Left renal pelvis (tissue), 4 donors: ENCODE results near the gene ACVR1B. TPM values are rescaled to one million over a fixed set of nuclear protein-coding genes. Genes with fewer than 3 reads are reported as not detected.

Experiments
- DNase-seq, 4 donors: peaks; one replicate each; pipeline ENCODE4 v3.0.0-alpha.2; 2013; ENCODE audit warnings: low read depth in 4 of 4, low spot score in 3 of 4
- polyA plus RNA-seq, 4 donors: library from polyadenylated mRNA; unstranded; fragments of 120-200 nt; gene quantifications; one replicate each; pipeline ENCODE4 v1.2.1, GENCODE V29; 2013; ENCODE audit not compliant: insufficient read length in 4 of 4

ACVR1B gene
- 10 to 100 TPM; 22.5 to 61.6 (median 55.0) TPM for polyA plus RNA-seq

GRCh38 chr12:51951199-51951842 is at the start of gene ACVR1B:
ACVR1B (plus strand) TSS chr12:51951699; CDS start chr12:51951744, 45 bp downstream.
- DNase-seq = peak in 3 of 4 donors; percentile 72 to 80 (median 74)

GRCh38 chr12:51901881-51902280 is 49.6 kb upstream of the ACVR1B start:
- DNase-seq = no peak

- no peak for DNase-seq
Measured at GRCh38 chr12:51904951-51905470, 46.5 kb upstream of the ACVR1B start.

GRCh38 chr12:51905471-51906429 is 45.7 kb upstream of the ACVR1B start:
- DNase-seq = no peak

- no peak for DNase-seq
Measured at GRCh38 chr12:51906430-51907082, 44.9 kb upstream of the ACVR1B start.

- no peak for DNase-seq
Measured at GRCh38 chr12:51907083-51907855, 44.2 kb upstream of the ACVR1B start, which contains the start of gene ACVRL1. ACVRL1 (plus strand) TSS chr12:51907504; CDS start chr12:51912475, 4,971 bp downstream.

- DNase-seq = no peak
Measured at GRCh38 chr12:51907856-51908425, 43.6 kb upstream of the ACVR1B start.

- DNase-seq = no peak
Measured at GRCh38 chr12:51908876-51909592, 42.5 kb upstream of the ACVR1B start.

GRCh38 chr12:51910168-51910567 is 41.3 kb upstream of the ACVR1B start:
- DNase-seq = no peak

- DNase-seq = no peak
Measured at GRCh38 chr12:51910691-51911090, 40.8 kb upstream of the ACVR1B start.

- DNase-seq = no peak
Measured at GRCh38 chr12:51911307-51911706, 40.2 kb upstream of the ACVR1B start.

GRCh38 chr12:51911788-51912711 is 39.4 kb upstream of the ACVR1B start:
- DNase-seq = no peak

- DNase-seq = no peak
Measured at GRCh38 chr12:51913071-51914033, 38.1 kb upstream of the ACVR1B start.

- no peak for DNase-seq
Measured at GRCh38 chr12:51914034-51914923, 37.2 kb upstream of the ACVR1B start.

GRCh38 chr12:51915003-51915625 is 36.4 kb upstream of the ACVR1B start:
- DNase-seq = no peak
